Stimulated activated memory B cell treated with anti-CD40 and anti-IgM and Interleukin-4, amounts not matched to agents 10 μg/mL and 1 μg/mL and 100 μg/mL, for 72 hours (primary cell): ENCODE results near the gene ZDHHC8.

ENCODE experiments used
- ATAC-seq: fragments of 150-1000 bp; cut with Tn5 transposase; 2 replicates; pipeline ENCODE4 v1.10.0; 2021
- H3K27ac Mint-ChIP-seq: one replicate; pipeline ENCODE4 v1.8.0; 2022; ENCODE audit warnings: mild to moderate bottlenecking, mixed read lengths
- H3K27me3 Mint-ChIP-seq: one replicate; pipeline ENCODE4 v1.8.0; 2022; ENCODE audit warnings: mixed read lengths
- H3K36me3 Mint-ChIP-seq: one replicate; pipeline ENCODE4 v1.8.0; 2022; ENCODE audit warnings: mixed read lengths
- H3K4me1 Mint-ChIP-seq: one replicate; pipeline ENCODE4 v1.8.0; 2022; ENCODE audit warnings: mixed read lengths
- H3K4me3 Mint-ChIP-seq: one replicate; pipeline ENCODE4 v1.8.0; 2022; ENCODE audit warnings: mild to moderate bottlenecking, moderate library complexity, mixed read lengths
- H3K9me3 Mint-ChIP-seq: one replicate; pipeline ENCODE4 v1.8.0; 2022; ENCODE audit warnings: mixed read lengths

Gene ZDHHC8

DNA sequence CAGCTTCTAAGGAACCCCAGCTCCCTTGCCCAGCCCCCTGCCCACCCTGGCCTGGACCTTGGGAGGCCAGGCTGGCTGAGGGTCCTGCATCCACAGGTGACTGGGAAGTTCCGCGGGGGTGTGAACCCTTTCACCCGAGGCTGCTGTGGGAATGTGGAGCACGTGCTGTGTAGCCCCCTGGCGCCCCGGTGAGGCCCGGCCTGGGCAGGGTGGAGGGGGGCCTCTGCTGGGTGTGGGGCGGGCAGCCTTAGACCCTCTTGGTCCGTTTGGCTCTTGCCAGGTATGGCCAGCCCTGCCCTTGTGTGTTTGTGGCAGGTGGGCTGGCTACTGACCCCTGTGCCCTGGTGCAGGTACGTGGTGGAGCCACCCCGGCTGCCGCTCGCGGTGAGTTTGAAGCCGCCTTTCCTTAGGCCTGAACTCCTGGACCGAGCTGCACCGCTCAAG, 8.9 kb downstream of the ZDHHC8 start:
- Mint-ChIP-seq H3K9me3 (no peaks in the 10 kb centered on the region), H3K36me3 (peaks cover 37% of the 10 kb centered on the region), H3K27ac (no peak overlapping the region), H3K4me3 (no peak overlapping the region), H3K4me1 (peaks cover 21% of the 10 kb centered on the region), H3K27me3 (no peaks in the 10 kb centered on the region)
- ATAC-seq, result no peak

DNA sequence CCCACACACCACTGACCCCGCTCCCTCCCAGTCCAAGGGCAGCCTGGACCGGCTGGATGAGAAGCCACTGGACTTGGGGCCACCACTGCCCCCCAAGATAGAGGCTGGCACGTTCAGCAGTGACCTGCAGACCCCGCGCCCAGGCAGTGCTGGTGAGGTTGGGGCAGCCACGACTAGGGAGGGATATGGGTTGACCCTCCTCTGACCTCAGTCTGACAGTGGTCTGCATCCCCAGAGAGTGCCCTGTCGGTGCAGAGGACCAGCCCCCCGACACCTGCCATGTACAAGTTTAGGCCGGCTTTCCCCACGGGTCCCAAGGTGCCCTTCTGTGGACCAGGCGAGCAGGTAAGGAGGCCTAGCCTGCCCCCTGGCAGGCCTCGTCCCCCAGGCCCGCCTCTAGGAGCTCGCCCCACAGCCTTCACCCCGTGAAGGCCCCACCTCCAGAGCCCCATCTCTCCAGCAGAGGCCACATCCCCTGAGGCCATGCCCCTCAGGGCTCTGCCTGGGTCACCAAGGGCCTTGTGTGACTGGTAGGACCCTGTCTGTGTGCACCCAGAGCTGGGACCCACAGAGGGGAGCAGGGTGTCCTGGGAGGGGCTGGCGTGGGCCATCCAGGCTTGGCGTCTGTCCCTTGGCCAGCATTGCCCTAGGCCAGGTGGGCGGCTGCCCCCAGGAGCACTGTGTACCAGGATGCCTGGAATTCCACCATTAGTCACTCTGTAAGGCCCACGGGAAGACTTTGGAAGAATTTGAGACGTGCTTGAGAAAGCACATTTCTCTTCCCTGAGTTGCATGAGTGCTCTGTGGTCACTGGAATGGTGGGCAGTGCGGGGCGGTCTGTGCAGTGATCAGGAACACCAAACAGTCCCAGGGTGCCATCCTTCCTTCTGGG, 9.8 kb downstream of the ZDHHC8 start:
- Mint-ChIP-seq H3K27me3 (no peaks in the 10 kb centered on the region), H3K4me1 (peaks cover 18% of the 10 kb centered on the region), H3K9me3 (no peaks in the 10 kb centered on the region), H3K4me3 (no peak overlapping the region), H3K27ac (no peak overlapping the region), H3K36me3 (peaks cover 38% of the 10 kb centered on the region)
- ATAC-seq, result no peak

DNA sequence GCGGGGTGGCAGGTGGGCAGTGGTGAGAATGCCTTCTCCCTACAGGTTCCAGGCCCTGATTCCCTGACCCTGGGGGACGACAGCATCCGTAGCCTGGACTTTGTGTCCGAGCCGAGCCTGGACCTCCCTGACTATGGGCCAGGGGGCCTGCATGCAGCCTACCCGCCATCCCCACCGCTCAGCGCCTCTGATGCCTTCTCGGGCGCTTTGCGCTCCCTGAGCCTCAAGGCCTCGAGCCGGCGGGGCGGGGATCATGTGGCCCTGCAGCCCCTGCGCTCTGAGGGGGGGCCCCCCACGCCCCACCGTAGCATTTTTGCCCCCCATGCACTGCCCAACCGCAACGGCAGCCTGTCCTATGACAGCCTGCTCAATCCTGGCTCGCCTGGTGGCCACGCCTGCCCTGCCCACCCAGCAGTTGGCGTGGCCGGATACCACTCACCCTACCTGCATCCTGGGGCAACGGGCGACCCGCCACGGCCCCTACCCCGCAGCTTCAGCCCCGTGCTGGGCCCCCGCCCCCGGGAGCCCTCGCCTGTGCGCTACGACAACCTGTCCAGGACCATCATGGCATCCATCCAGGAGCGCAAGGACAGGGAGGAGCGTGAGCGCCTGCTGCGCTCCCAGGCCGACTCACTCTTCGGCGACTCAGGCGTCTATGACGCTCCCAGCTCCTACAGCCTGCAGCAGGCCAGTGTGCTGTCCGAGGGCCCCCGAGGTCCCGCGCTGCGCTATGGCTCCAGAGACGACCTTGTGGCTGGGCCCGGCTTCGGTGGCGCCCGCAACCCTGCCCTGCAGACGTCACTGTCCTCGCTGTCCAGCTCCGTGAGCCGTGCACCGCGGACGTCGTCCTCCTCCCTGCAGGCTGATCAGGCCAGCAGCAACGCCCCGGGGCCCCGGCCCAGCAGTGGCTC, 11.4 kb downstream of the ZDHHC8 start:
- Mint-ChIP-seq H3K4me3 (no peak overlapping the region), H3K9me3 (no peaks in the 10 kb centered on the region), H3K36me3 (peaks cover 37% of the 10 kb centered on the region), H3K27ac (no peak overlapping the region), H3K4me1 (peaks cover 11% of the 10 kb centered on the region), H3K27me3 (no peaks in the 10 kb centered on the region)
- ATAC-seq, result no peak

DNA sequence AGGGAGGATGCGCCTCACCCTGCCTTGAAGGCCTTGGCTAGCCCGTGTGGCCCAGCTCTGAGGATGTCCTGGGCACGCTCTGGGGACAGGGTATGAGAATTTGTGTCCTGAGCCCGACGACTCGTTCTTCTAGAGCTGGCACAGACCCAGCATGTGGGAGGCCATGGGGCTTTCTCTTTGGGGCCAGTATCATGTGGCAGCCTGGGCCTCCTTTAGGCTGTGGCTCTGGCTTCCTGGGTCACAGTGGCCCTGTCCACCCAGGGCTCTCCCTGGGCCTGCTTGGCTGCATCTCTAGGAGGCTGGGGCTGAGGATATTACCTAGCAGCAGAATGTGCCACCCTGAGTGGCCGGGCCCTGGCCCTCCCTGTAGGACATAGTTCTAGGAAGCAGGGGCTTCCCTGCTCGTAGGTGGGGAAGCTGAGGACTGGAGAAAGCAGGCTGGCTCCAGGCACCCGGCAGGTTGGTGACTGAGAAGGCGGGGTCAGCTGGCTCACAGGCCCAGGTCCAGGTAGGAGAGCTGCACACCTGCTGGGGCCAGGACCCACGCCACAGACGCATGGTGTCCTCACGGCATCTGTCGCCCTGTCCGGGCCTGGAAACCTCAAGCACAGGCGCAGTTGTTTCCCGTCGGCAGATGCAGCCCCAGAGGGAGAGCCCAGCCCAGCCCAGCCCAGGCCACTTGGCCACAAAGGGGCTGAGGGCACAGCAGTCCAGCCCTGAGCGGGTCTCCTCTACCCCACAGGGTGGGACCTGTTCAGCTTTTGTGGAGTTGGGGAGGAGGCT, 12.5 kb downstream of the ZDHHC8 start:
- Mint-ChIP-seq H3K36me3 (peaks cover 36% of the 10 kb centered on the region), H3K27ac (no peak overlapping the region), H3K4me3 (no peak overlapping the region), H3K9me3 (no peaks in the 10 kb centered on the region), H3K27me3 (no peaks in the 10 kb centered on the region), H3K4me1 (peaks cover 8% of the 10 kb centered on the region)
- ATAC-seq, result no peak

DNA sequence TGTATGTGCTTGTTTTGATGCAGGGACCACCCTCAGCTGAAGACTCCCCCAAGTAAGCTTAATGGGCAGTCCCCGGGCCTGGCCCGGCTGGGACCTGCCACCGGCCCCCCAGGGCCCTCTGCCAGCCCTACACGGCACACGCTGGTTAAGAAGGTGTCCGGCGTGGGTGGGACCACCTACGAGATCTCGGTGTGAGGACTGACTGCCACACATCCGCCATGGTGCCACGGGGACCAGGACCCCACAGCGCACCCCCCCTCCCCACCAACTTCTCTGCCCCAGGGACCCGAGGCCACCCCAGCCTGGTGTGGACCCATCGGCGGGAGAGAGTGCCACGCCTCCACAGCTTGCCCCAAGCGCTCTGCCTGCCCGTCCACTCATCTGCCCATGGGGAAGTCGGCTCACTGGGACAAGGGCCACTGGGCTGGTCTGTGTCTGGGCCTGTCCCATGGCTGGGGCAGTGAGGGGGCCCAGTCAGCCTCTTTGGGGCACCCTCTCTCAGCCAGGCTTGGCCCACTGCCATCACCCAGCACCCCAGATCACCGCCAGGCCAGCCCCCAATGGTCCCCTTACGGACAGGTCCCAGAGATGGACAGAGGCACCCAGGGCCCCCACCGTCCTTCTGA, 13.7 kb downstream of the ZDHHC8 start:
- peaks cover 8% of the 10 kb centered on the region for H3K4me1 Mint-ChIP-seq
- H3K27me3 Mint-ChIP-seq, result no peaks in the 10 kb centered on the region
- ATAC-seq, result no peak
- H3K36me3 Mint-ChIP-seq, result peaks cover 24% of the 10 kb centered on the region
- H3K27ac Mint-ChIP-seq, result no peak overlapping the region
- H3K4me3 Mint-ChIP-seq, result no peak overlapping the region
- no peaks in the 10 kb centered on the region for H3K9me3 Mint-ChIP-seq

DNA sequence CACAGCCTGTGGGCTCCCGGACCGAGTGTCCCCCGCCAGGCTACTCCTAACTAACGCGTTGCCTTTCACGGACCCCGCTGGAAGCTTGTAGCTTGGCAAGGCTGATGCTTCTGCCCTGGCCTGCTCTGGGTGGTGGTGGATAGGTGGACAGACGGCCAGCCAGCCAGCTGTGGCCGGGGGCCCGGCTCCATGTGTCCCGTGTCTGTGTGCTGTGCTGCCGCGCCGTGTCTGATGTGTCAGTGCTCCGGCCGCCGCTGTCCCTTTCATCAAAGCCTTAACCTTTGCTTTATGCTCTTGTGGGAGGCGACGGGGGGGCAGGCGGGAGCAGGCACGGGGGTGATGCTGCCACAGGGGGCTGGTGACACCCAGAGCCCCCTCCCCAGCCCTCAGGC, 14.2 kb downstream of the ZDHHC8 start:
- H3K27ac Mint-ChIP-seq, result peak overlapping the region; percentile 79
- no peaks in the 10 kb centered on the region for H3K9me3 Mint-ChIP-seq
- no peaks in the 10 kb centered on the region for H3K27me3 Mint-ChIP-seq
- H3K4me1 Mint-ChIP-seq, result peaks cover 8% of the 10 kb centered on the region
- H3K4me3 Mint-ChIP-seq, result no peak overlapping the region
- ATAC-seq, result no peak
- H3K36me3 Mint-ChIP-seq, result peaks cover 24% of the 10 kb centered on the region

DNA sequence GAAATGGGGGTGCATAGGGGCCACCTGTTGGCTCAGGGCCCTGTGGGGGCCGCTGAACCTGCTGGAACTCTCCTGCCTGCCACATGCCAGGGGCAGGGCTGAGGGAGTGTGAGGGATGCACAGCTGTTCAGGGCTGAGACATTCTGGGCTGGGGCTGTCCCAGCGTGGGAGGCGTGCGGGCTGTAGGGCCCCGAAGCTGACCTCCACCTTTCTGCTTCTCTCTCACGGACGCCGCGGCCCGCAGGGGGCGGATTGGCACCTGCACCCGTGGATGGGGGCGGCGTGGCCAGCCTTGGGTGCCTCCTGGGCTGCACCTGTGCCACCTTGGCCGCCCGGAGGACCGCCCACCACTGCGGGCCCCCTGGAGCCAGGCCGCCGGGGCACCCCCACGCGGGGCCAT, 15.2 kb downstream of the ZDHHC8 start:
- no peak overlapping the region for H3K4me3 Mint-ChIP-seq
- H3K4me1 Mint-ChIP-seq, result peaks cover 8% of the 10 kb centered on the region
- peak overlapping the region; percentile 79 for H3K27ac Mint-ChIP-seq
- ATAC-seq, result peak; percentile 71
- no peaks in the 10 kb centered on the region for H3K27me3 Mint-ChIP-seq
- no peaks in the 10 kb centered on the region for H3K9me3 Mint-ChIP-seq
- H3K36me3 Mint-ChIP-seq, result peaks cover 24% of the 10 kb centered on the region

DNA sequence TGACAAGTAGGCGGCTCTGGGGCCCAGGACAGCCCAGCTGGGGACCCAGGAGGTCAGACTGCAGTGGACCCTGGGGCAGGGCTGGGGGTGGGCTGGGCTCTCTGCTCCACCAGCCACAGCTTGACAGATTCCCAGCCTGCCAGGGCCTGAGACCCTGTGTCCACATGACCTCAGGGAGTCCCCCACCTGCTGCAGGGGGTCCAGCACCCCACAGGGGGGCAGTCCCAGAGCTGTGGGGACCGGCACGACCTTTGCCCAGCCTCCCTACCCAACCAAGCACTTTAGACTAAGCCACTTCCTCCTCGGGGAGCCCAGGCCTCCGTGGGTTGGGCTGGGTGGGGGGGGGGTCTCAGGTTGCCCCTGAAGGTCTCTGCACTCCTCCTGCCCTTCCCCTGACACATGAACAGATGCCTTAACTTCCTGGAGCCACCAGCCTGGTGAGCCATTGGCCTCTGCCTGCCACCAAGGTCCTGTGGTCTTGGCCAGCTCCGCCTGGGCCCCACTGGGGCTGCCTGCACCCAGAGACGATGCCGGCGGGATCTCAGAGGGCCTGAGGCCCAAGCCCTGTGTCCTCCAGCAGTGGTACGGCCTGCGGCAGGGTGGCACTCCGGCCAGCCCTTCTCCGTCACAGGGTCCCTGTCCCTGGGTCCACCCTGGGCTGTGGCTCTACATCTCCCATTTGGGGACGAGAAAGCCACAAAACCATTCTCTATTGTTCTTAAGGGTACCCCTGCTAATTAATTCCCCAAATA, 15.8 kb downstream of the ZDHHC8 start:
- H3K27ac Mint-ChIP-seq, result peak overlapping the region; percentile 79
- H3K4me1 Mint-ChIP-seq, result peaks cover 8% of the 10 kb centered on the region
- H3K27me3 Mint-ChIP-seq, result no peaks in the 10 kb centered on the region
- no peak overlapping the region for H3K4me3 Mint-ChIP-seq
- peak; percentile 65 for ATAC-seq
- H3K9me3 Mint-ChIP-seq, result no peaks in the 10 kb centered on the region
- peaks cover 24% of the 10 kb centered on the region for H3K36me3 Mint-ChIP-seq

DNA sequence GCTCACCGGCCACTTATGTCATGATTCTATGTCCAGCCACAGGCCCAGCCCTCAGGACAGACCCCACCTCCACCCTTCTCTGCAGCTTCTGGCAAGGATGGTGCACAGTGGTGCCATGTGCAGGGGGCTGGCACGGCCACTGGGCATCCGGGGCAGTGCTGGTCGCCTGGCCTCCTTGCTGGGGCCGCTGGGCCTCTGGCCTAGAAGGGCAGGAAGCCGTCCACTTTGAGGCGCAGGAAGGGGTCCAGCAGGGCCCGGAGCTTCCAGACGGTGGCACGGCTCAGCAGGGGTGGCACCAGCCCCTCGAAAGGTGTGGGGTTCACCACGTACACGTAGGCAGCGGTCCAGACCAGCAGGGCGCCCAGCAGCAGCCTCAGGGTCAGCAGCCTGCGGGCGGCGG, 16.8 kb downstream of the ZDHHC8 start:
- ATAC-seq, result no peak
- Mint-ChIP-seq H3K4me1 (peaks cover 8% of the 10 kb centered on the region), H3K9me3 (no peaks in the 10 kb centered on the region), H3K27ac (no peak overlapping the region), H3K36me3 (peaks cover 22% of the 10 kb centered on the region), H3K4me3 (no peak overlapping the region), H3K27me3 (no peaks in the 10 kb centered on the region)

DNA sequence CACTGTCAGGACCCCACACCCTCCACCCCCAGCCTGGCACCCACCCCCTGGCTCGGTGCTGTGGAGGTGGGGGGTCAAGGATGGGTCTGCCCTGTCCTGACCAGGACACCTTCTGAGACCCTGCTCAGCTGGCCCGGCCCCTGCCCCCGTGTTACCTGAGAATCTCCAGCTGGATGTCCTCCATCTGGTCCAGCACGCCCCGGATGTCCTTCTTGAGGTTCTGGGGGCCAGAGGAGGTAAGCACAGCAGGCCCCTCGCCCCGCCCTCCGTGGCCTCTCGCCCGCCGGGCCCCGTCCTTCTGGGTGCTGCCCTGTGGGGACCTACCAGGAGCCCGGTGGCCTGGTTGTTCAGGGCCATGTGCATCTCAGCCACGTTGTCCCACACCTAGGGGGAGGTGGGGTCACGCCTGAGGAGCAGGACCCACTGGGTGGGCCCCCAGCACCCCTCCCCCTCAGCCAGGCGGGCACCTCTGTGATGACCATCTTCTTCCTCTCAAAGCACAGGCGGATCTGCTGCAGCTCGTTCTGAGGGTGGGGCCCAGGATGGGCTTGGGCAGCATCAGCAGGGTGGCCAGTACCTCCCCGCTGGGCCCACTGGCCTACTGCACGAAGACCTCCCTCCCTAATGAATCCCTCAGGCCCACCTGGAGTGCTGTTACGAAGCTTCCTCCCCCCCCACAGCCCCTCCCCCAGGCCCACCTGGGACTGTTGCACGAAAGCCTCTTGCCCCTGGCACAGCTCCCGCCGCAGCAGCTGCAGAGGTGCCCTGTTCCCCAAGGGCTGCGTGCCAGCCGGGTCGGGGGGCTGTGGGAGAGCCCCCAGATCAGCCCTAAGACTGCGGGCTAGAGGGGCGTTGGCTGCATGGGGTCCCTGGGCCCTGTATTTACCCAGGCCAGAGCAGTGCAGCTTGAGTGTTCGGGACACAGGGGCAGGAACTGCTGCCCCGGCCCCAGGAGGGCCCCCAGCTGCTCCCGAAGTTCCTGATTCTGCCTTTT, 17.9 kb downstream of the ZDHHC8 start:
- ATAC-seq, result no peak
- H3K9me3 Mint-ChIP-seq, result no peaks in the 10 kb centered on the region
- H3K36me3 Mint-ChIP-seq, result peaks cover 11% of the 10 kb centered on the region
- H3K27me3 Mint-ChIP-seq, result peaks cover 11% of the 10 kb centered on the region
- H3K4me1 Mint-ChIP-seq, result peaks cover 8% of the 10 kb centered on the region
- no peak overlapping the region for H3K4me3 Mint-ChIP-seq
- no peak overlapping the region for H3K27ac Mint-ChIP-seq

DNA sequence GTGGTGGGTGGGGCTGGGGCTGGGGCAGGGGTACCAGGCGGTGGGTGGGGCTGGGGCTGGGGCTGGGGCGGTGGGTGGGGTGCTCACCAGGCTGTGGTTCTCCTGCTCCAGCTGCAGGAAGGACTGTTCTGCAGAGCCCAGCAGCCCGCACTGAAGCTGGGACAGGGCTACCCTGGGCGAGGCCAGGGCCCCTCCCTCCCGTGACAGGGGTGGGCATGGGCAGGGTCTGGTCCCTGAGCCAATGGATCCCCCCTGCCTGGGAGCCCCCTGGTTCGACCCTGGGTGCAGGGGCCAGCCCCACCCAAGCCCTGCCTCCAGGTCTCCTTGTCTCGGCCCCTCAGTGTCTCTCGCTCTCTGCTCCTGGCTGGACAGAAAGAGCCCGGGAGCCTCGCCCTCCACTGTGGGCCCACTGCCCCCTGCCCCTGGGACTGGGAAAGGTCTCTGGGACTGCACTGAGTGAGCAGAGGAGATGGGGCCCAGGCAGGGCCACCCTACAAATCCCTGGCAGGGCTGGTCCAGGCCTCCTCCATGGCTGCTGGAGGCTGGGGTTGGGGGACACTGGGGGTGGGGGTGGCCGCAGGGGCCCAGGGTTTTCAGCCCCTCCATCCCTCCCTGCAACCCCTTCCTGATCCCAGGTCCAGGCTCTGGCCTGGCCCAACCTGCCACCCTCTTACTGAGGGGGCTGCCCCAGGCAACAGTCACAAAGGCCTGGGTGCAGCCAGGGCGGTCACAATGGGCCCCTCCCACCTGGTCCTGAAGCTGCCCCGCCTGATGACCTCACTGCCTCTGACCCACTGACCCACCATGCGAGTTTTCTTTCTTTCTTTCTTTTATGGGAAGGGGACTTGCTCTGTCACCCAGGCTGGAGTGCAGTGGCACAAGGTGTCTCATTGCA, 19.0 kb downstream of the ZDHHC8 start, which contains the start of gene CCDC188:
CCDC188 (minus strand) TSS at position 675 of the 895 bp plus-strand sequence; CDS start at position 606, 69 bp downstream.
- peaks cover 3% of the 10 kb centered on the region for H3K36me3 Mint-ChIP-seq
- H3K4me3 Mint-ChIP-seq, result no peak within 1 kb of the TSS
- ATAC-seq, result no peak
- H3K4me1 Mint-ChIP-seq, result peaks cover 8% of the 10 kb centered on the region
- H3K27me3 Mint-ChIP-seq, result peaks cover 16% of the 10 kb centered on the region
- no peak within 1 kb of the TSS for H3K27ac Mint-ChIP-seq
- no peaks in the 10 kb centered on the region for H3K9me3 Mint-ChIP-seq

DNA sequence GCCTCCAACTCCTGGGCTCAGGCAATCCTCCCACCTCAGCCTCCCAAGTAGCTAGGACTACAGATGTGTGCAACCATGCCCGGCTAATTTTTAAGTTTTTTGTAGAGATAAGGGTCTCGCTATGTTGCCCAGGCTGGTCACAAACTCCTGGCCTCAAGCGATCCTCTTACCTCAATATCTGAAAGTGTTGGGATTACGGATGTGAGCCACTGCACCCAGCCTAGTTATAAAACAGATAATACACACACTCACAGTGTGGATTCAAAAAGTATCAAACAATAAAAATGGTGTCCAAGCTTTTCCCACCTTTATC, 19.6 kb downstream of the ZDHHC8 start:
- Mint-ChIP-seq H3K27ac (no peak overlapping the region), H3K36me3 (no peaks in the 10 kb centered on the region), H3K27me3 (peaks cover 20% of the 10 kb centered on the region), H3K4me1 (peaks cover 6% of the 10 kb centered on the region), H3K4me3 (no peak overlapping the region), H3K9me3 (no peaks in the 10 kb centered on the region)
- no peak for ATAC-seq
